ENCODE data around the gene FAM120B.

- no peak for TF ChIP-seq POLR2A (IDR thresholded peaks at IDR 0.05; ENCODE audit: low read depth, low read length)
- no peak for TF ChIP-seq POLR2AphosphoS5 (IDR thresholded peaks at IDR 0.05; ENCODE audit: low read depth, low read length)
These were observed 28.4 kb upstream of the FAM120B start for GRCh38 chr6:170277893-170278742.

Data from GM12892 (cell line).